SK-N-SH (cell line): ENCODE data around the gene IL11.

Experiments used
- FOXM1 ChIP-seq: IDR thresholded peaks from 2 replicates; pipeline ENCODE4 v1.4.0; 2012; ENCODE audit warnings: low read depth, mild to moderate bottlenecking
- GABPA ChIP-seq: IDR thresholded peaks from 2 replicates; pipeline ENCODE4 v1.4.0; 2012; ENCODE audit warnings: low read depth, mild to moderate bottlenecking

DNA sequence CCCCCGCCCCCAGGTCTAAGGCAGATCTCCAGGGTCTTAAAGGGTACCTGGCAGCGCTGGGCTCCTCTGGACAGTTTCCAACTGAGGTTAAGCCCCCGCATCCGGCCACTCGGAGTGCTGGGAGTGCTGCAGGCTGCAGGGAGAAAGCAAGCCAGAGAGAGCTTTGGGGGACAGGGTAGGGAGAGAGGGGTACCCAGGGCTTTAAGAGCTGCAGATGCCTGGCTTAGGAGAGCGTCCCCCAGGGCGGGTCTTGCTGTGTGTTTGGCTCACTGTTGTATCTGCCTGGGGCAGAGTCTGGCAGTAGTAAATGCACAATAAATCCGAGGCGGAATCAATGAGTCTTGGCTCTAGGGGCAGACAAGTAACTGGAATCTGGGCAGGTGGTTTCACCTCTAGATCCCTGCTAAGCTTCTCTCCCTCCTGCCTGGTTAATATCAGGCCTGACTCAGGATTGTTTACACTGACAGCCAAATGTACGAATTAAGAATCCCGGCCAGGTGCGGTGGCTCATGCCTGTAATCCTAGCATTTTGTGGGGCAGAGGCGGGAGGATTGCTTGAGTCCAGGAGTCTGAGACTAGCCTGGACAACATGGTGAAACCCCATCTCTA is 14.9 kb downstream of the IL11 start:
- no peak for TF ChIP-seq GABPA
- TF ChIP-seq FOXM1, result no peak
